A549 (cell line): Measurements from ENCODE around the gene BAIAP3.

Source experiments
- CBX8 ChIP-seq: fragments of 200-600 bp; sonication (generic); IDR thresholded peaks from 2 replicates; pipeline ENCODE4 v1.6.1; 2016
- CEBPB ChIP-seq, 2 experiments: fragments of >200 bp in 1 of 2; sonication (Bioruptor Twin) in 1 of 2; formaldehyde crosslinking in 1 of 2; IDR thresholded peaks; 2 replicates each; pipeline ENCODE4 v1.6.1; 2012 to 2016
- CHD4 ChIP-seq: fragments of 200-600 bp; sonication (generic); IDR thresholded peaks from 2 replicates; pipeline ENCODE4 v1.6.1; 2016; ENCODE audit warnings: antibody characterized with exemption, mild to moderate bottlenecking, borderline replicate concordance
- ESRRA ChIP-seq: fragments of 150-350 bp; IDR thresholded peaks from 2 replicates; pipeline ENCODE4 v1.6.1; 2014; ENCODE audit warnings: mild to moderate bottlenecking, low read length, borderline replicate concordance
- FOSL2 ChIP-seq, 2 experiments: fragments of 450-650 bp in 1 of 2; fragments of >200 bp in 1 of 2; sonication (Bioruptor Twin) in 1 of 2; formaldehyde crosslinking; IDR thresholded peaks; 2 replicates each; pipeline versions ENCODE4 v1.5.0 to v1.6.1; 2016 to 2020; ENCODE audit warnings: mild to moderate bottlenecking in 1 of 2, moderate library complexity in 1 of 2
- JUN ChIP-seq, 2 experiments: fragments of >200 bp; sonication (Bioruptor Twin); formaldehyde crosslinking; IDR thresholded peaks; 2 replicates in 1 of 2; 3 replicates in 1 of 2; pipeline ENCODE4 v1.6.1; 2016 to 2017
- MAZ ChIP-seq: fragments of 150-350 bp; IDR thresholded peaks from 2 replicates; pipeline ENCODE4 v1.6.1; 2014; ENCODE audit warnings: antibody characterized with exemption, low read depth, low read length, borderline replicate concordance
- NR3C1 ChIP-seq: fragments of >200 bp; sonication (Bioruptor Twin); formaldehyde crosslinking; IDR thresholded peaks from 3 replicates; pipeline ENCODE4 v1.6.1; 2017
- PHF8 ChIP-seq: fragments of 200-600 bp; sonication (generic); IDR thresholded peaks from 2 replicates; pipeline ENCODE4 v1.6.1; 2016; ENCODE audit warnings: low read depth, mild to moderate bottlenecking, antibody characterized with exemption, moderate library complexity, borderline replicate concordance
- RAD21 ChIP-seq, 2 experiments: fragments of >200 bp in 1 of 2; sonication (Bioruptor Twin) in 1 of 2; formaldehyde crosslinking in 1 of 2; IDR thresholded peaks in 1 of 2; conservative IDR thresholded peaks in 1 of 2; 2 replicates in 1 of 2; 3 replicates in 1 of 2; pipeline ENCODE4 v1.6.1; 2012 to 2018; ENCODE audit warnings: inconsistent platforms in 1 of 2
- SREBF2 ChIP-seq: fragments of 450-650 bp; IDR thresholded peaks from 2 replicates; pipeline ENCODE4 v1.6.1; 2014; ENCODE audit warnings: mild to moderate bottlenecking, moderate library complexity
- TF ChIP-seq, protein P1 (sequence below): fragments of >200 bp; sonication (Bioruptor Twin); formaldehyde crosslinking; IDR thresholded peaks from 3 replicates; pipeline ENCODE4 v1.5.1; 2016
- TF ChIP-seq, protein P2 (sequence below): IDR thresholded peaks from 2 replicates; pipeline ENCODE4 v1.6.1; 2012
- TF ChIP-seq, protein P3 (sequence below): IDR thresholded peaks from 2 replicates; pipeline ENCODE4 v1.6.1; 2012

DNA sequence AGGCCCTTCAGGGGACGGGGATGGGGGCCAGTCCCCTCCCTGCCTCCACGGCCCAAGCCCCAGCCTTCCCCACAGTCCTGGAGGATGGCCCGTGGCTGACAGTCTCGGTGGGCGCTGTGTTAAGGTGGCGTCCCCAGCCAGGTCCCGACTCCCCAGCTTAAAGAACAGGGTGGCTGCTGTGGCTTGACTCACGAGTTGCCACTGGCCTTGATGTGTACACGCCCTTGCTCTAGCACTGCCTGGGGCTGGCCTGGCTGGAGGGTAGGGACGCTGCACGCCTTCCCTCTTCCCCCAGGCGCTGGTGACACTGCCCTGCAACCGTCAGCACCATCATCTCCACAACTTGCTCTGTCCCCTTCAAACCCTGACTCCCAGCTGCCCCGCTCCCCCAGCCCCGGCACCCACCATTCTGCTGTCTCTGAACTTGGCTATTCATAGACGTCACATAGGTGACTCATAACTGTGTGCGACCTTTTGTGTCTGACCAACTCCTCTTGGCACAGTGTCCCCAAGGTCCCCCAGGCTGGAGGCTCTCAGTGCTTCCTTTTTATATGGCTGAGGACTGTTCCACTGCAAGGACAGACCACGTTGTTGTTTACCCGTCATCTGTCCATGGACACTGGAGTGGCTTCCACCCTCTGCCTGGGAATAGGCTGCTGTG is 24.6 kb downstream of the BAIAP3 start:
- TF ChIP-seq, protein P1, sequence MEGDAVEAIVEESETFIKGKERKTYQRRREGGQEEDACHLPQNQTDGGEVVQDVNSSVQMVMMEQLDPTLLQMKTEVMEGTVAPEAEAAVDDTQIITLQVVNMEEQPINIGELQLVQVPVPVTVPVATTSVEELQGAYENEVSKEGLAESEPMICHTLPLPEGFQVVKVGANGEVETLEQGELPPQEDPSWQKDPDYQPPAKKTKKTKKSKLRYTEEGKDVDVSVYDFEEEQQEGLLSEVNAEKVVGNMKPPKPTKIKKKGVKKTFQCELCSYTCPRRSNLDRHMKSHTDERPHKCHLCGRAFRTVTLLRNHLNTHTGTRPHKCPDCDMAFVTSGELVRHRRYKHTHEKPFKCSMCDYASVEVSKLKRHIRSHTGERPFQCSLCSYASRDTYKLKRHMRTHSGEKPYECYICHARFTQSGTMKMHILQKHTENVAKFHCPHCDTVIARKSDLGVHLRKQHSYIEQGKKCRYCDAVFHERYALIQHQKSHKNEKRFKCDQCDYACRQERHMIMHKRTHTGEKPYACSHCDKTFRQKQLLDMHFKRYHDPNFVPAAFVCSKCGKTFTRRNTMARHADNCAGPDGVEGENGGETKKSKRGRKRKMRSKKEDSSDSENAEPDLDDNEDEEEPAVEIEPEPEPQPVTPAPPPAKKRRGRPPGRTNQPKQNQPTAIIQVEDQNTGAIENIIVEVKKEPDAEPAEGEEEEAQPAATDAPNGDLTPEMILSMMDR = no peak
- TF ChIP-seq ESRRA (no peak), CBX8 (no peak), MAZ (no peak), JUN (IDR thresholded peaks at IDR 0.05) (no peak), NR3C1 (no peak), RAD21 (conservative IDR thresholded peaks at IDR 0.05 in 1 of 2, IDR thresholded peaks at IDR 0.05 in 1 of 2) (no peak), PHF8 (no peak), FOSL2 (IDR thresholded peaks at IDR 0.05) (no peak), FOSL2 (CRISPR knock-in tag; IDR thresholded peaks at IDR 0.05) (peak; percentile 56; the same call in 1 of the 2 replicates), SREBF2 (no peak), CHD4 (no peak), CEBPB (IDR thresholded peaks at IDR 0.05) (no peak)
- TF ChIP-seq, protein P2, sequence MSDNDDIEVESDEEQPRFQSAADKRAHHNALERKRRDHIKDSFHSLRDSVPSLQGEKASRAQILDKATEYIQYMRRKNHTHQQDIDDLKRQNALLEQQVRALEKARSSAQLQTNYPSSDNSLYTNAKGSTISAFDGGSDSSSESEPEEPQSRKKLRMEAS = no peak
- TF ChIP-seq, protein P3, sequence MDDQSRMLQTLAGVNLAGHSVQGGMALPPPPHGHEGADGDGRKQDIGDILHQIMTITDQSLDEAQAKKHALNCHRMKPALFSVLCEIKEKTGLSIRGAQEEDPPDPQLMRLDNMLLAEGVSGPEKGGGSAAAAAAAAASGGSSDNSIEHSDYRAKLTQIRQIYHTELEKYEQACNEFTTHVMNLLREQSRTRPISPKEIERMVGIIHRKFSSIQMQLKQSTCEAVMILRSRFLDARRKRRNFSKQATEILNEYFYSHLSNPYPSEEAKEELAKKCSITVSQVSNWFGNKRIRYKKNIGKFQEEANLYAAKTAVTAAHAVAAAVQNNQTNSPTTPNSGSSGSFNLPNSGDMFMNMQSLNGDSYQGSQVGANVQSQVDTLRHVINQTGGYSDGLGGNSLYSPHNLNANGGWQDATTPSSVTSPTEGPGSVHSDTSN = no peak
